ENCODE measurements around the gene RNU4-1. TPM values are rescaled to one million over a fixed set of nuclear protein-coding genes. Genes with fewer than 3 reads are reported as not detected.

RNU4-1 gene
- total and polyA plus RNA-seq, 4 donors: under 0.01 to 26.0 (median under 0.01) TPM; not detected in 1

- no peaks in the 10 kb centered on the region for H3K9me3 ChIP-seq (ENCODE audit: control insufficient read depth in 4 of 4, low read length in 3 of 4)
- WGBS: 80% methylated on average over 8 of the region's 8 CpGs
- DNase-seq (ENCODE audit: low spot score): no peak
- no peaks in the 10 kb centered on the region for H3K27me3 ChIP-seq (ENCODE audit: control insufficient read depth in 4 of 4, insufficient read depth in 4 of 4, low read length in 3 of 4)
- H3K27ac ChIP-seq (ENCODE audit: low read depth in 1 of 2, low read length in 2 of 2): peak overlapping the region; percentile 24 to 44
- H3K36me3 ChIP-seq (ENCODE audit: control insufficient read depth in 4 of 4, insufficient read depth in 3 of 4, low read depth in 1 of 4, low read length in 3 of 4): peaks cover 0 to 4% (median under 1%) of the 10 kb centered on the region in 4 donors
- H3K4me1 ChIP-seq (ENCODE audit: control insufficient read depth in 4 of 4, insufficient read depth in 4 of 4, low read length in 3 of 4): peaks cover 0 to 19% (median 9%) of the 10 kb centered on the region in 4 donors
- H3K4me3 ChIP-seq (ENCODE audit: low read depth in 1 of 3, low read length in 3 of 3): no peak overlapping the region
- peak; percentile 22 for TF ChIP-seq NR2F2 (IDR thresholded peaks at IDR 0.05)
- no peak for TF ChIP-seq ZBTB33 (IDR thresholded peaks at IDR 0.05)
- no peak for TF ChIP-seq RAD21 (IDR thresholded peaks at IDR 0.05)
- H3K9ac ChIP-seq (ENCODE audit: low read depth in 1 of 2, low read length in 2 of 2): no peak overlapping the region
These were observed 42.9 kb downstream of the RNU4-1 start for GRCh38 chr12:120249875-120250795.

- DNase-seq (ENCODE audit: low spot score): no peak
- no peak for TF ChIP-seq FOXA1 (IDR thresholded peaks at IDR 0.05)
- 60% methylated on average over 4 of the region's 4 CpGs for WGBS
- Histone ChIP-seq H3K27ac (ENCODE audit: low read depth in 1 of 2, low read length in 2 of 2) (peak overlapping the region; percentile 24 to 44), H3K4me3 (ENCODE audit: low read depth in 1 of 3, low read length in 3 of 3) (no peak overlapping the region), H3K27me3 (ENCODE audit: control insufficient read depth in 4 of 4, insufficient read depth in 4 of 4, low read length in 3 of 4) (no peaks in the 10 kb centered on the region), H3K9ac (ENCODE audit: low read depth in 1 of 2, low read length in 2 of 2) (no peak overlapping the region), H3K9me3 (ENCODE audit: control insufficient read depth in 4 of 4, low read length in 3 of 4) (no peaks in the 10 kb centered on the region), H3K36me3 (ENCODE audit: control insufficient read depth in 4 of 4, insufficient read depth in 3 of 4, low read depth in 1 of 4, low read length in 3 of 4) (no peaks in the 10 kb centered on the region), H3K4me1 (ENCODE audit: control insufficient read depth in 4 of 4, insufficient read depth in 4 of 4, low read length in 3 of 4) (peaks cover 0 to 19% (median 9%) of the 10 kb centered on the region in 4 donors)
These were observed 43.7 kb downstream of the RNU4-1 start for GRCh38 chr12:120249266-120249874.

- H3K9me3 ChIP-seq (ENCODE audit: control insufficient read depth in 4 of 4, low read length in 3 of 4): no peaks in the 10 kb centered on the region
- peaks cover 0 to 27% (median 13%) of the 10 kb centered on the region in 4 donors for H3K4me1 ChIP-seq (ENCODE audit: control insufficient read depth in 4 of 4, insufficient read depth in 4 of 4, low read length in 3 of 4)
- TF ChIP-seq GABPA (IDR thresholded peaks at IDR 0.05 in 1 of 2, conservative IDR thresholded peaks at IDR 0.05 in 1 of 2) (no peak), CTCF (IDR thresholded peaks at IDR 0.05; ENCODE audit: low read depth, low read length, missing input control) (no peak), FOXA2 (IDR thresholded peaks at IDR 0.05) (no peak), ZBTB33 (IDR thresholded peaks at IDR 0.05) (no peak), NR2F2 (IDR thresholded peaks at IDR 0.05) (no peak), MAX (IDR thresholded peaks at IDR 0.05) (no peak), YY1 (IDR thresholded peaks at IDR 0.05) (no peak), JUND (IDR thresholded peaks at IDR 0.05) (no peak), HNF4G (IDR thresholded peaks at IDR 0.05) (no peak)
- H3K4me3 ChIP-seq (ENCODE audit: low read depth in 1 of 3, low read length in 3 of 3): no peak overlapping the region
- no peaks in the 10 kb centered on the region for H3K36me3 ChIP-seq (ENCODE audit: control insufficient read depth in 4 of 4, insufficient read depth in 3 of 4, low read depth in 1 of 4, low read length in 3 of 4)
- no peak for DNase-seq (ENCODE audit: low spot score)
- no peak overlapping the region for H3K9ac ChIP-seq (ENCODE audit: low read depth in 1 of 2, low read length in 2 of 2)
- WGBS: 82% methylated on average over 6 of the region's 6 CpGs
- H3K27ac ChIP-seq (ENCODE audit: low read depth in 1 of 2, low read length in 2 of 2): peak overlapping the region in 1 of 2 donors; percentile 25
- H3K27me3 ChIP-seq (ENCODE audit: control insufficient read depth in 4 of 4, insufficient read depth in 4 of 4, low read length in 3 of 4): no peaks in the 10 kb centered on the region
These were observed 45.4 kb downstream of the RNU4-1 start for GRCh38 chr12:120247621-120248030.
